ENCODE measurements around the gene UNC13B.
"Not testable (repeated sequence)": the region's sequence is repeated elsewhere in the genome, so short reads cannot be mapped to it uniquely, and the experiment has no call there.

The UNC13B gene

GRCh38 chr9:35164711-35165110 is 2.9 kb downstream of the UNC13B start:
- DNase-seq: no peak

- DNase-seq: not testable (repeated sequence)
Observed at GRCh38 chr9:35167429-35167828, 5.6 kb downstream of the UNC13B start.

GRCh38 chr9:35168963-35169362 is 7.2 kb downstream of the UNC13B start:
- DNase-seq: no peak

- no peak for DNase-seq
Observed at GRCh38 chr9:35172878-35173277, 11.1 kb downstream of the UNC13B start.

GRCh38 chr9:35177520-35177919 is 15.7 kb downstream of the UNC13B start:
- DNase-seq: no peak

GRCh38 chr9:35179347-35180280 is 17.8 kb downstream of the UNC13B start:
- no peak for DNase-seq

GRCh38 chr9:35180801-35181200 is 19.0 kb downstream of the UNC13B start:
- no peak for DNase-seq

GRCh38 chr9:35182401-35182800 is 20.6 kb downstream of the UNC13B start:
- not testable (repeated sequence) for DNase-seq

GRCh38 chr9:35182996-35183754 is 21.4 kb downstream of the UNC13B start:
- DNase-seq: not testable (repeated sequence)

GRCh38 chr9:35183755-35184480 is 22.1 kb downstream of the UNC13B start:
- not testable (repeated sequence) for DNase-seq

GRCh38 chr9:35186524-35186923 is 24.7 kb downstream of the UNC13B start:
- no peak for DNase-seq

GRCh38 chr9:35190203-35190602 is 28.4 kb downstream of the UNC13B start:
- no peak for DNase-seq

GRCh38 chr9:35191105-35191504 is 29.3 kb downstream of the UNC13B start:
- no peak for DNase-seq

- DNase-seq: no peak
Observed at GRCh38 chr9:35193762-35194161, 32.0 kb downstream of the UNC13B start.

- no peak for DNase-seq
Observed at GRCh38 chr9:35195683-35196082, 33.9 kb downstream of the UNC13B start.

GRCh38 chr9:35198191-35198590 is 36.4 kb downstream of the UNC13B start:
- DNase-seq: no peak

GRCh38 chr9:35203528-35203927 is 41.7 kb downstream of the UNC13B start:
- no peak for DNase-seq

- no peak for DNase-seq
Observed at GRCh38 chr9:35205340-35205739, 43.5 kb downstream of the UNC13B start.

GRCh38 chr9:35211854-35212253 is 50.0 kb downstream of the UNC13B start:
- no peak for DNase-seq

- DNase-seq: no peak
Observed at GRCh38 chr9:35220659-35221338, 59.0 kb downstream of the UNC13B start.

GRCh38 chr9:35225677-35226076 is 63.9 kb downstream of the UNC13B start:
- DNase-seq: no peak

- DNase-seq: no peak
Observed at GRCh38 chr9:35226651-35227050, 64.8 kb downstream of the UNC13B start.

- DNase-seq: no peak
Observed at GRCh38 chr9:35227284-35227683, 65.5 kb downstream of the UNC13B start.

All from 8988T (cell line).